ENCODE data around the gene KHSRP.

GRCh38 chr19:6378041-6378440 is 46.6 kb downstream of the KHSRP start:
- no peak for TF ChIP-seq POLR2A (IDR thresholded peaks at IDR 0.05; ENCODE audit: low read length)
- no peak for TF ChIP-seq GATA1 (IDR thresholded peaks at IDR 0.05; ENCODE audit: low read depth, low read length)

All from erythroblast (primary cell).